GM18499 (cell line): ENCODE measurements around the gene ARPC5L.
"Not testable (repeated sequence)": the region's sequence is repeated elsewhere in the genome, so short reads cannot be mapped to it uniquely, and the experiment has no call there.

Experiments used
- ATAC-seq: cut with Tn5 transposase; IDR thresholded peaks from one replicate; pipeline ENCODE4 v1.9.1; 2021; ENCODE audit warnings: moderate number of reproducible peaks; ENCODE audit not compliant: insufficient read depth, unreplicated experiment

Gene ARPC5L

DNA sequence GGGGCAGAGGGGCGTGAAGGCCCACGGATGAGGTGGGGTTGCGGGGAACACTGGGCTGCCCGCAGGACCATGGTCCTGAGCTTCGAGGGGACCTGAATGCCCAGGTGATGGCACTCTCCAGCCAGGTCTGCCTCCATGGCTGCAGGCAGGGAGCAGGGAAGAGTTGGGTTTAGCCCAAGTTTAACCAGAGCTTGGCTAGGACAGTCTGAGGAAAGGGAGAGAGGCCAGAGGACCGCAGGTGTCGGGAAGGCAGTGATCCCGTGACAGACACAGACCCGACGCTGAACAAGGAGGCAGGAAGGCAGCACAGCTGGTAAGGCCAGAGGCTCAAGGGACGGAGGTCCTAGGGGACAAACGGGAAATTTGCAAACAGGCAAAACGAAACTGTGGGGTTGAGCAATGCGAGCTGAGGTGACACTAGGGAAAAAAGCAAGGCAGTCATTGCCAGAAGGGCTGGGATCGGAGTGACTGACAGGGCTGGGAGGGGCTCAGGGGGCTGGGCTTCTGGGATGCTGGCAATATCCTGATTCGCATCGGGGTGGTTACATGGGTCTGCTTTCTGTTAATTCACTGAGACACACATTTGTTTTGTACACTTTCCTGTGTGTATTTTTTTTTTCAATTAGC lies 25.0 kb downstream of the ARPC5L start:
- ATAC-seq: no peak

- no peak for ATAC-seq
Observed at GRCh38 chr9:124887832-124888231, 25.9 kb downstream of the ARPC5L start.

DNA sequence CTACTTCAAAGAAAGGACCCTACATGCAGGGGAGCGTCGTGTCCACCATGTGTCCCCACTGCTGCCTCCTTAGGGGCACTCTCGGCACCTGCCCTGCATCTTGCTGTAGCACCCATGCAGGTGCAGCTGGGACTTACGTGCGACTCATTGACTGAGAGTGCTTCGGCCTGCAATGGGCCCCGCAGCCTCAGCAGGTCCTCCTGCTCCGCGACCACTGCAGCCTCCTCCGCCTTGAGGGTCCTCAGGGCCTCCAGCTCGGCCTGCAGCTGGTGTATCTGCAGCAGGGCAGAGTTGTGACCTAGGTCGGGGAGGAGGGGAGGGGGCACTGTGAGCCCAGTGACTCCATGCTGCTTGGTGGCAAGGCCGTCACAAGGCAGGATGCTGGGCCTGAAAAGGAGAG lies 27.1 kb downstream of the ARPC5L start:
- ATAC-seq: no peak

DNA sequence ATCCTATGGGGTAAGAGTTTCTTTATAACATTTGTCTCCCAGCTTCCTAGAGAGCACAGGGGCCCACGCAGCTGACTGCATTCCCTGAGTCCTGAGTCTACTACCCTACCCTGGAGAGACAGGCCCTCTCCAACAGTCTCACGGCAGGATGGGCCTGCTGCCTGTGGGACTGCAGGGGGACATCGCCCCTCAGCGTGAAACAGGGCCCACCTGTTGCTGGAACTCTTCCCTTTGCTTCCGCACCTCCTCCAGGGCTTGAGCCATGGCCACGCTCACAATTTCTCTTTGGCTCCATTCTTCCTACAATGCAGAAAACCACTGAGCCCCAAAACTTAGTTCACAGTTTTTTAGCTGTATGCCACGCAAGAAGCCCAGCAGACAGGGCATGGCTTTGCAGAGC lies 28.2 kb downstream of the ARPC5L start:
- no peak for ATAC-seq

GRCh38 chr9:124894035-124894740 lies 32.3 kb downstream of the ARPC5L start:
- ATAC-seq: no peak

GRCh38 chr9:124894741-124895170 lies 32.8 kb downstream of the ARPC5L start:
- no peak for ATAC-seq

DNA sequence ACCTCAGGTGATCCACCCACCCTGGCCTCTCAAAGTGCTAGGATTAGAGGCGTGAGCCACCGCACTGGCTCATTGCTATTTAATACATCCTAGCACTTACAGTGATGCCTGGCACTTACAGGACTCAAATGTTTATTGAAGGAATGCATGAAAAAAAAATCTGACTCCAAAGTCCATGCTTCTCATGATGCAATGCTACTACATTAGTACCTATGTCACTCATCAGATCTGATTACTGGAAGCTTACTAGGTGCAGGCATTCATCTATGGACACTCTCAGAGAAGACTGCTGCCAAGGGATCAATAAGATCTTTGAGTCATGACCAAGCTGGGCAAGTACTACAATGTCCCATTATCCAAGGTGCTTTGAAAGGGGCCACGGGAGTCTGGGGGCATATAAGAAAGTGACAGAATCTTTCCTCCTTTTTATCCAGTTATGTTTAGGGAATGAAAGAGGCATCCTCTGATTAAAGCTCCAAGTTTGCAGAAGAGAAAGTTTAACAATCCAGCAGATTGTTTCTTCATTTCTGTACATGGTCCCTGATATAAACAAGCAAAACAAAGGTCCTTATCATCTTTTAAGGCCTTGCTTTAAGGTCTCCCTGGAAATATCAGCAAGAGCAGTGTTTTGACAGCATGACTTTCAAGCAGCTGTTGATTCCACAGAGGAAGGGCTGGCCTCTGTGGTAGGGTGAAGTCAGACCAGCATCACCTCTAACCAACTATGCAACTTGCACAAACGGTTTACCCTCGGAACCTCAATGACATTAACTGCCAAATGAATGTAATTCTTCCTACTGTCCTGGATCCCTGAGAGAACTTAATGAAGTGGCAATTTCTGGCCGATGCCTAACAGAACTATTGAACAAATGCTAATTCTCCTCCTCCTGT lies 35.9 kb downstream of the ARPC5L start:
- no peak for ATAC-seq

DNA sequence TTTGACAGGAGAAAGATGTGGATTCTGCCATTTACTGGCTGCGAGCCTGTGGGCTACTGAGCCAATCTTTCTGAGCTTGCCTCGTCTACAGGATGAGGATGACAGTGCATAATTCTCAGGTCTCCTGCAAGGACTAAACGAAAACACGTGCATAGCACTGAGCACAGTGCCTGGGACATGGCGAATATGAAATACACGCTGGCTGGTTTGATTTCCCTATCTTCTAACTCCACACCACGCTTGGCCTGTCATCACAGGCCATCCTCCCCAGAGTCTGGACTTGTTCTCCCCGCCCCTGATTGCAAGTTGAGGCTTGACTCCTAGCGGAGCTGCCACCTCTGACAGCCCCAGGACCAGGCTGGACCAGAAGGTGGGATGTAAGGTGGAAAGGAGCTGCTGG lies 37.9 kb downstream of the ARPC5L start:
- no peak for ATAC-seq

DNA sequence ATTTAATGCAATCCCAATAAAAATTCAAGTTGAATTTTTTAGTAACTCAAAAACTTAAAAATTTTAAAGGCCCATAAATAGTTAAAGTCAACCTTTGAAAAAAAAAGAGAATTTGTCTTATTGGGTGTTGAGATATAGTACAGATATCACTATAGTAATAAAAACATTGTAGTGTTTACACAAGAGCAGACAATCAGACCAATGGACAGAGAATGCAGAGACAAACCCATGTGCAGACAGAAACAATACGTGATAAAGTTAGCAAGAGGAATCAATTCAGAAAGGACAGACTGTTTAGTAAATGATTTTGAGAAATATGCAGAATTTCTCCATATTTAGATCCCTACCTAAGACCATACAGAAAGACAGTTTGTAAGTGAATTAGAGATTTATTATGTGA lies 45.0 kb downstream of the ARPC5L start:
- no peak for ATAC-seq

DNA sequence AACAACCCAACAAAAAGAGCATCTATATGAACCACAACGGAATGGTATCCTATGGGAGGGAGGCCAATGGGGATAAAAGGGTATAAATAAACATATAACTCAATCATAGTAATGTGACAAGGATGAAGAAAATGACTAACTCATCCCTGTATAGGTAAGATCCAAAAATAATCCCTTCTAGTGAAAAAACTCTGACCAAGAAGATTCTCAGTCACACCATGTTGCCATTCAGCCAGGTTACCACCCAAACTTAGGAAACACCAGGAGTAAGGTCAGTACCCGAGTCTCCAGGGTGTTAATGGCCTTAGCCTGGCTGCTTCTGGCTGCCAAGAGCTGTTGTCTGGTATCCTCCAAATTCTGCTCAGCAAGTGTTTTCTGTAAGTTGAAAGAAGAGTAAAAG lies 46.2 kb downstream of the ARPC5L start:
- no peak for ATAC-seq

DNA sequence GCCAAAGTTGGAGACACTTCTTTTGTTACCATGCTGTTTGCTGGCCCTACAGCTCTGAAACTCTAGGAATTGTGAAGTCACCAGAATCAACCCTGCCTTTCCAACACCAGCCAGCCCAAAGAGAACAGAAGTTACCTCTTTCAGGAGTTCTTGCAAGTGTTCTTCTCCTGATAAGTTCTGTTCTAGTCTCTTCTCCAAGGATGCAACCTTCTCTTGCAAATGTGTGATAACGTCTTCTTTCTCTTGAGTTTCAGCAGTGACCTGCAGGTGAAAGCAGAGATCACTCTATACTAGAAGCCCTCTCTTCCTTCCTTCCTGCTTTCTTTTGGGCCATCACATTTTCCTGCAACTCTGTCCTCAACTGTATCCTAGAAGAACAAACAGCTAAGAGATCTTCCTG lies 49.8 kb downstream of the ARPC5L start:
- ATAC-seq: no peak

DNA sequence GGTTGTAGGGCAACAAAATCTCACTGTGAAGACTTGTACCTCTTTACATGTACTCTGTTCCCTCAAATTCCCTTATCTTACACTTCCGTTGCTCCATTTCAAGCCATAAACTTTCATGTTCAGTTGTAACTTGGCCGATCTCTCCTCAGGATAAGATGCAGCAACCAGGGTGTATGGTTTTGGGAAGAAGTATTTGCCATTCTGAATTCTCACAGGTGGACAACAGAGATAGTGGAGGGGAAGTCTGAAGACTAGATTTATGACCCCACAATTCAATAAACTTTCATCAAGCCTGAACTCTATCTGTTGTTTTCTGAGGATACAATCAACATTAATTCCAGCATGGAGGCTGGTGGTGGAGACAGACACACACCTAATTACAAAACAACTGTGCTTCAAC lies 51.4 kb downstream of the ARPC5L start:
- ATAC-seq: no peak

DNA sequence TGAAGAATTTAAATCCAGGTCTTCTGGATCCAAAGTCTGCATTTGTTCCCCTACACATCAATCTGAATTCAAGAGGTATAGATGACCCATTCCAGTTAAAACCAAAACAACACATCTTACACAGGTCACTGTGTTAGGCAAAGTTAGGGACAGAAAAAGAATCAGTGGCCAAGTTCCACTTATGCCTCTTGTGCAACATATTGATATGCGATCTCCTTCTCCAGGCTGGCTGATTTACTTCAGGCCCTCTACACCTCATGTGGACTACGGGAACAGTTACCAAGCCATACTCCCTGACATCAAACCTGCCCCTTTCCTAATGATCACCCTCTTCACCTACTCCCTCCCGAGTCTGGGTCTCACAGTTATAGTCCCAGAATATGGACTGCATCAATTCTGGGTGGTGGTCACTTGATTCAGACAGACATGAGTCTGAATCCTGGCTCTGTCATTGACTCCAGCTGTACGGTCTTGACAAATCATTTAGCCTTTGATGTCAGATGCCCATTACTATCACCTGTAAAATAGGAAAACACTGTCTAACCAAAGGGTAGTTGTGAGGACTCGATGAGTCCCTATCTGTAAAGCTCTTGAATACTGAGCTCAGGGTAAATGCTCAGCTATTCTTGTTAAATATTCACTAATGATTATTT lies 52.9 kb downstream of the ARPC5L start:
- no peak for ATAC-seq

DNA sequence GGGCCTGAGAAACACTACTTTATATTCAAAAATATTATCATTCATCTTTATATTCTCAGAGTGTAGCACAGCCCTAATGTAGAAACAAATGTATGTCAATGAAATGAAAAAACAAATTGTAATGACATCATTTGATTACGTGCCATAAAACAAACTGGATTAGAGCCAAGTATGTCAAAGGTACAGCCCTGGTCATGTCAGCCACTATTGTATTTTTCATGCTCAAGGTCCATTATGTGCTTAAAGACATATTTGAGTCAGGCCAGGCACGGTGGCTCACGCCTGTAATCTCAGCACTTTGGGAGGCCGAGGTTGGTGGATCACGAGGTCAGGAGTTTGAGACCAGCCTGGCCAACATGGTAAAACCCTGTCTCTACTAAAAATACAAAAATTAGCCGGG lies 58.5 kb downstream of the ARPC5L start:
- ATAC-seq: not testable (repeated sequence)
